MM.1S (cell line): ENCODE data around the gene P2RY12.

Experiments used
- DNase-seq: peaks from one replicate; pipeline ENCODE4 v3.0.0-alpha.2; 2015
- H2AFZ ChIP-seq: fragments of 300-600 bp; sonication (generic); 2 replicates; pipeline ENCODE4 v1.6.0; 2016; ENCODE audit warnings: antibody characterized with exemption, low read length
- H3F3A ChIP-seq: fragments of 300-600 bp; sonication (generic); 2 replicates; pipeline ENCODE4 v1.6.1; 2016; ENCODE audit warnings: mild to moderate bottlenecking, antibody characterized with exemption, low read length, moderate library complexity, mixed read lengths; ENCODE audit not compliant: insufficient read depth
- H3K27ac ChIP-seq: fragments of 300-600 bp; sonication (generic); 2 replicates; pipeline ENCODE4 v1.5.1; 2016; ENCODE audit warnings: mild to moderate bottlenecking, low read length
- H3K27me3 ChIP-seq: fragments of 300-600 bp; sonication (generic); replicated peaks from 2 replicates; pipeline ENCODE4 v1.6.0; 2016; ENCODE audit warnings: low read length; ENCODE audit not compliant: insufficient read depth
- H3K36me3 ChIP-seq: fragments of 300-600 bp; sonication (generic); replicated peaks from 2 replicates; pipeline ENCODE4 v1.6.1; 2016; ENCODE audit warnings: mild to moderate bottlenecking, low read length, mixed read lengths; ENCODE audit not compliant: insufficient read depth
- H3K4me1 ChIP-seq: fragments of 300-600 bp; sonication (generic); 2 replicates; pipeline ENCODE4 v1.6.1; 2016; ENCODE audit warnings: low read length, mixed read lengths
- H3K4me2 ChIP-seq: fragments of 300-600 bp; sonication (generic); 2 replicates; pipeline ENCODE4 v1.6.0; 2016; ENCODE audit warnings: low read depth, low read length
- H3K4me3 ChIP-seq: fragments of 300-600 bp; sonication (generic); 2 replicates; pipeline ENCODE4 v1.5.1; 2016; ENCODE audit warnings: low read length, mixed read lengths
- H3K79me2 ChIP-seq: fragments of 300-600 bp; sonication (generic); 2 replicates; pipeline ENCODE4 v1.6.1; 2016; ENCODE audit warnings: mixed run types, low read length, mixed read lengths
- H3K9ac ChIP-seq: fragments of 300-600 bp; sonication (generic); 2 replicates; pipeline ENCODE4 v1.6.1; 2016; ENCODE audit warnings: low read length, mixed read lengths
- H3K9me2 ChIP-seq: fragments of 300-600 bp; sonication (generic); replicated peaks from 2 replicates; pipeline ENCODE4 v1.6.1; 2016; ENCODE audit warnings: mild to moderate bottlenecking, low read length, mixed read lengths; ENCODE audit not compliant: insufficient read depth
- H3K9me3 ChIP-seq: fragments of 300-600 bp; sonication (generic); replicated peaks from 2 replicates; pipeline ENCODE4 v1.6.1; 2016; ENCODE audit warnings: mild to moderate bottlenecking, low read length, mixed read lengths; ENCODE audit not compliant: insufficient read depth
- H4K20me1 ChIP-seq: fragments of 300-600 bp; sonication (generic); 2 replicates; pipeline ENCODE4 v1.6.1; 2016; ENCODE audit warnings: mild to moderate bottlenecking, low read length, moderate library complexity, mixed read lengths; ENCODE audit not compliant: insufficient read depth
- CTCF ChIP-seq: fragments of 300-600 bp; sonication (generic); IDR thresholded peaks from 2 replicates; pipeline ENCODE4 v1.5.1; 2016; ENCODE audit warnings: antibody characterized with exemption, low read length, mixed read lengths
- EZH2 ChIP-seq: fragments of 300-600 bp; sonication (generic); optimal IDR thresholded peaks from 2 replicates; pipeline ENCODE3; 2017; ENCODE audit warnings: low read depth, mild to moderate bottlenecking, antibody characterized with exemption, low read length, mixed read lengths
- EZH2phosphoT487 ChIP-seq: fragments of 300-600 bp; sonication (generic); IDR thresholded peaks from 2 replicates; pipeline ENCODE4 v1.6.1; 2018; ENCODE audit warnings: antibody characterized with exemption, low read length

Gene P2RY12

DNA sequence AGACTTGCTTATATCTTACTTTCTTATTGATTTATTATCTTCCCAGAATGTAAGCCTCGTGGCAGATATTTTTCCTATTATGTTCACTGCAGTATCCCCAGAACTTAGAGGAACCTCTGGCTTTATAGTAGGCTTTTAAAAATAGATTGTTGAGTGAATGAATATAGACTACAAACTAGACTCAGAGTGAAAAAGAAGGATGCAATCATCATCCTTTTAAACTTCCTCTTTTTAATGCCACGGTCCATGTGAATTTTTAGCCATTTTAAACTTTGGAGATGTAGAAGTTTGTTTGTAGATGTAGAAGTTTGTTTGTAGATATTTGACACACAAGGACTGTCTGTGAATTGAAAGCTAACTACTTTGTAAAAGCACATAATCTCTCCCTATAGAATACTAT lies 7.2 kb upstream of the P2RY12 start:
- Histone ChIP-seq H3K4me2 (no peak overlapping the region), H3K79me2 (no peaks in the 10 kb centered on the region), H3K27ac (no peak overlapping the region), H3F3A (no peaks in the 10 kb centered on the region), H2AFZ (no peak overlapping the region), H3K9me3 (no peaks in the 10 kb centered on the region), H3K9ac (no peak overlapping the region), H4K20me1 (no peaks in the 10 kb centered on the region), H3K36me3 (no peaks in the 10 kb centered on the region), H3K4me1 (no peaks in the 10 kb centered on the region), H3K27me3 (no peaks in the 10 kb centered on the region), H3K9me2 (no peaks in the 10 kb centered on the region), H3K4me3 (no peak overlapping the region)
- no peak for DNase-seq
- TF ChIP-seq EZH2 (no peak), CTCF (no peak), EZH2phosphoT487 (no peak)

DNA sequence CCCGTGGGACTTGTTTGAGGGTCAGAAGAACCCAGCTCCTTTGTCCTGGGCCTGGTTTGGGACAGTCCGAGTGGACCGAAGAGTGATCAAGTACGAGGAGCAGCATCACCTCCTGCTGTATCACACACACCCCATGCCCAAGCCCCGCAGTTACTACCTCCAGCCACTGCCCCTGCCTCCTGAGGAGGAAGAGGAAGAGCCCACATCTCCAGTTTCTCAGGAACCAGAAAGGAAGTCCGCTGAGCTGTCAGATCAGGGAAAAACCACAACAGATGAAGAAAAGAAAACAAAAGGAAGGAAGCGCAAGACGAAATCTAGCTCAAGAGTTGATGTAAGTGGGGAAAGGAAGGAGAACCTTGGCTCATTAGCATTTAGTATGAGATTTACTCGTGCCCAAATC lies 3.3 kb upstream of the P2RY12 start:
- Histone ChIP-seq H3K4me1 (no peaks in the 10 kb centered on the region), H3K4me2 (no peak overlapping the region), H3K4me3 (no peak overlapping the region), H3F3A (no peaks in the 10 kb centered on the region), H4K20me1 (no peaks in the 10 kb centered on the region), H3K9me3 (no peaks in the 10 kb centered on the region), H3K9ac (no peak overlapping the region), H2AFZ (no peak overlapping the region), H3K9me2 (no peaks in the 10 kb centered on the region), H3K27ac (no peak overlapping the region), H3K79me2 (no peaks in the 10 kb centered on the region), H3K36me3 (no peaks in the 10 kb centered on the region), H3K27me3 (no peaks in the 10 kb centered on the region)
- no peak for TF ChIP-seq CTCF
- TF ChIP-seq EZH2phosphoT487, result no peak
- no peak for TF ChIP-seq EZH2
- DNase-seq, result no peak

DNA sequence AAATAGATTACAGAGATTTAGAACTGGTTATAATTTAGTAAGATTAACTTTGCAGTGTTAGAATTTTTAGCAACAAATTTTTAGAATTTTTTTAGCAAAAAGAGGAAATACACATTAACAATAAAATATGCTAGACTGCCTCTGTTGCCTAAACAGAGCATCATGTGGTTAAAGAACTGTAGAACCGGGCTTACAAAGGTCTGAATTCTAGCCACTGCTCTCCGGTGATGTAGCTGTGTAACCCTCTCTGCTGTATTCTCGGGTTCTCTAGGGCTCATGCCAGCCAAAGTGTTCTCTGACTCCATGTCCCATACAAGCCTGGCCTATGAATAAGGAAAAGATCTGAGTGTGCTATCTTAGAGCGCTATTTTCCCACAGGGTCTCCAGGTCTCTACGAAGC lies 2.9 kb upstream of the P2RY12 start:
- Histone ChIP-seq H3K4me3 (no peak overlapping the region), H3K4me2 (no peak overlapping the region), H3K79me2 (no peaks in the 10 kb centered on the region), H3K27me3 (no peaks in the 10 kb centered on the region), H3F3A (no peaks in the 10 kb centered on the region), H3K9me2 (no peaks in the 10 kb centered on the region), H4K20me1 (no peaks in the 10 kb centered on the region), H3K4me1 (no peaks in the 10 kb centered on the region), H2AFZ (no peak overlapping the region), H3K27ac (no peak overlapping the region), H3K36me3 (no peaks in the 10 kb centered on the region), H3K9me3 (no peaks in the 10 kb centered on the region), H3K9ac (no peak overlapping the region)
- no peak for TF ChIP-seq CTCF
- no peak for TF ChIP-seq EZH2
- TF ChIP-seq EZH2phosphoT487, result no peak
- no peak for DNase-seq

DNA sequence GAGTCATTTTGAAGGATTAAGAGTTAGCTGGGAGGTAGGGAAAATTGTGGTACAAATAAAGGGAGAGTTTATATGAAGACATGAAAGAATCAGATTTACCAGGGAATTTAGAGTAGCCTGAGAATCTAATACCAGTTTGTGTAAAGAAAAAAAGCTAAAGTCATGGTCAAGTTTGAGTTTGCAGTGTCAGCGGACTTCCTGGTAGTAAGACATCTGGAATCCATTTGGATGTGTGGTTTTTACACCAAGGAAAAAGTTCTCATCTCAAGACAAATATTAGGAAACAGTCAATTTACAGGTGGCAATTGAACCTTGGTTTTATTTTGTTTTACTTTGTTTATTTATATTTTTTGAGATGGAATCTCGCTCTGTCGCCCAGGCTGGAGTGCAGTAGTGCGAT lies 1.5 kb upstream of the P2RY12 start:
- H3K4me3 ChIP-seq, result no peak overlapping the region
- no peak overlapping the region for H3K9ac ChIP-seq
- DNase-seq, result no peak
- H3K27ac ChIP-seq, result no peak overlapping the region
- no peaks in the 10 kb centered on the region for H3K9me3 ChIP-seq
- no peaks in the 10 kb centered on the region for H3F3A ChIP-seq
- no peak overlapping the region for H2AFZ ChIP-seq
- no peaks in the 10 kb centered on the region for H4K20me1 ChIP-seq
- no peaks in the 10 kb centered on the region for H3K9me2 ChIP-seq
- TF ChIP-seq CTCF, result no peak
- TF ChIP-seq EZH2phosphoT487, result no peak
- no peak for TF ChIP-seq EZH2
- no peak overlapping the region for H3K4me2 ChIP-seq
- H3K79me2 ChIP-seq, result no peaks in the 10 kb centered on the region
- no peaks in the 10 kb centered on the region for H3K36me3 ChIP-seq
- no peaks in the 10 kb centered on the region for H3K4me1 ChIP-seq
- no peaks in the 10 kb centered on the region for H3K27me3 ChIP-seq
